ENCODE results near the gene LMBRD2. TPM values are rescaled to one million over a fixed set of nuclear protein-coding genes. Genes with fewer than 3 reads are reported as not detected.

The LMBRD2 gene
- total and polyA plus RNA-seq, 4 donors: 1.8 to 16.3 (median 7.2) TPM

GRCh38 chr5:36108758-36109460 is 42.8 kb downstream of the LMBRD2 start:
- Histone ChIP-seq H3K9me3 (ENCODE audit: control insufficient read depth, low read length) (no peaks in the 10 kb centered on the region), H3K27ac (ENCODE audit: low read depth in 1 of 2, low read length in 2 of 2) (no peak overlapping the region), H3K36me3 (ENCODE audit: control insufficient read depth in 1 of 2, insufficient read depth in 2 of 2, low read length in 1 of 2) (peaks cover 0 to 3% of the 10 kb centered on the region in 2 donors), H3K4me3 (ENCODE audit: low read length in 2 of 2) (no peak overlapping the region), H3K27me3 (ENCODE audit: control insufficient read depth in 1 of 2, insufficient read depth in 2 of 2, low read length in 1 of 2) (no peaks in the 10 kb centered on the region), H3K4me1 (ENCODE audit: control insufficient read depth in 1 of 2, insufficient read depth in 2 of 2, low read length in 2 of 2) (no peaks in the 10 kb centered on the region)
- WGBS, 2 donors: 83 to 87% methylated on average over 3 of the region's 3 CpGs
- ATAC-seq (ENCODE audit: low FRiP score) (no peak), DNase-seq (no peak)
- intact Hi-C loops (cut with DNase I): no loop called here

- peaks cover 0 to 3% of the 10 kb centered on the region in 2 donors for H3K36me3 ChIP-seq (ENCODE audit: control insufficient read depth in 1 of 2, insufficient read depth in 2 of 2, low read length in 1 of 2)
- intact Hi-C loops (cut with DNase I): no loop called here
Measured at GRCh38 chr5:36105819-36106218, 45.9 kb downstream of the LMBRD2 start.

GRCh38 chr5:36099748-36100147 is 51.9 kb downstream of the LMBRD2 start:
- Histone ChIP-seq H3K4me1 (ENCODE audit: control insufficient read depth in 1 of 2, insufficient read depth in 2 of 2, low read length in 2 of 2) (no peaks in the 10 kb centered on the region), H3K4me3 (ENCODE audit: low read length in 2 of 2) (no peak overlapping the region), H3K36me3 (ENCODE audit: control insufficient read depth in 1 of 2, insufficient read depth in 2 of 2, low read length in 1 of 2) (peaks cover 0 to 2% of the 10 kb centered on the region in 2 donors), H3K27me3 (ENCODE audit: control insufficient read depth in 1 of 2, insufficient read depth in 2 of 2, low read length in 1 of 2) (no peaks in the 10 kb centered on the region), H3K9me3 (ENCODE audit: control insufficient read depth, low read length) (no peaks in the 10 kb centered on the region), H3K27ac (ENCODE audit: low read depth in 1 of 2, low read length in 2 of 2) (no peak overlapping the region)
- 80 to 83% methylated on average over 3 of the region's 3 CpGs for WGBS, 2 donors
- ATAC-seq (ENCODE audit: low FRiP score) (no peak), DNase-seq (no peak)
- intact Hi-C loops (cut with DNase I): no loop called here

More at GRCh38 chr5:36105819-36106218, 45.9 kb downstream of the LMBRD2 start:
- Histone ChIP-seq H3K4me3 (ENCODE audit: low read length in 2 of 2) (no peak overlapping the region), H3K27me3 (ENCODE audit: control insufficient read depth in 1 of 2, insufficient read depth in 2 of 2, low read length in 1 of 2) (no peaks in the 10 kb centered on the region), H3K9me3 (ENCODE audit: control insufficient read depth, low read length) (no peaks in the 10 kb centered on the region), H3K4me1 (ENCODE audit: control insufficient read depth in 1 of 2, insufficient read depth in 2 of 2, low read length in 2 of 2) (no peaks in the 10 kb centered on the region), H3K27ac (ENCODE audit: low read depth in 1 of 2, low read length in 2 of 2) (no peak overlapping the region)
- no peak for ATAC-seq (ENCODE audit: low FRiP score)
- 87 to 89% methylated on average over 2 of the region's 2 CpGs for WGBS, 2 donors
- no peak for DNase-seq

- no peak for DNase-seq
- ATAC-seq (ENCODE audit: low FRiP score): no peak
- Histone ChIP-seq H3K4me1 (ENCODE audit: control insufficient read depth in 1 of 2, insufficient read depth in 2 of 2, low read length in 2 of 2) (no peaks in the 10 kb centered on the region), H3K9me3 (ENCODE audit: control insufficient read depth, low read length) (no peaks in the 10 kb centered on the region), H3K27ac (ENCODE audit: low read depth in 1 of 2, low read length in 2 of 2) (no peak overlapping the region), H3K27me3 (ENCODE audit: control insufficient read depth in 1 of 2, insufficient read depth in 2 of 2, low read length in 1 of 2) (no peaks in the 10 kb centered on the region), H3K36me3 (ENCODE audit: control insufficient read depth in 1 of 2, insufficient read depth in 2 of 2, low read length in 1 of 2) (peaks cover 0 to 2% of the 10 kb centered on the region in 2 donors), H3K4me3 (ENCODE audit: low read length in 2 of 2) (no peak overlapping the region)
- intact Hi-C loops (cut with DNase I): no loop called here
Measured at GRCh38 chr5:36096486-36096885, 55.2 kb downstream of the LMBRD2 start.

GRCh38 chr5:36089989-36090388 is 61.7 kb downstream of the LMBRD2 start:
- intact Hi-C loops (cut with DNase I): no loop called here
- Histone ChIP-seq H3K4me3 (ENCODE audit: low read length in 2 of 2) (no peak overlapping the region), H3K27me3 (ENCODE audit: control insufficient read depth in 1 of 2, insufficient read depth in 2 of 2, low read length in 1 of 2) (no peaks in the 10 kb centered on the region), H3K27ac (ENCODE audit: low read depth in 1 of 2, low read length in 2 of 2) (no peak overlapping the region), H3K4me1 (ENCODE audit: control insufficient read depth in 1 of 2, insufficient read depth in 2 of 2, low read length in 2 of 2) (no peaks in the 10 kb centered on the region), H3K36me3 (ENCODE audit: control insufficient read depth in 1 of 2, insufficient read depth in 2 of 2, low read length in 1 of 2) (no peaks in the 10 kb centered on the region), H3K9me3 (ENCODE audit: control insufficient read depth, low read length) (peaks cover 1% of the 10 kb centered on the region)
- WGBS, 2 donors: 73 to 77% methylated on average over 2 of the region's 2 CpGs
- DNase-seq: no peak
- ATAC-seq (ENCODE audit: low FRiP score): no peak

- no peak overlapping the region for H3K4me3 ChIP-seq (ENCODE audit: low read length in 2 of 2)
- DNase-seq (no peak), ATAC-seq (ENCODE audit: low FRiP score) (no peak)
- no peaks in the 10 kb centered on the region for H3K9me3 ChIP-seq (ENCODE audit: control insufficient read depth, low read length)
- H3K27me3 ChIP-seq (ENCODE audit: control insufficient read depth in 1 of 2, insufficient read depth in 2 of 2, low read length in 1 of 2): no peaks in the 10 kb centered on the region
- WGBS, 2 donors: 24 to 26% methylated on average over 10 of the region's 10 CpGs
- no peaks in the 10 kb centered on the region for H3K4me1 ChIP-seq (ENCODE audit: control insufficient read depth in 1 of 2, insufficient read depth in 2 of 2, low read length in 2 of 2)
- H3K36me3 ChIP-seq (ENCODE audit: control insufficient read depth in 1 of 2, insufficient read depth in 2 of 2, low read length in 1 of 2): no peaks in the 10 kb centered on the region
- intact Hi-C loops (cut with DNase I): no loop called here
- H3K27ac ChIP-seq (ENCODE audit: low read depth in 1 of 2, low read length in 2 of 2): no peak overlapping the region
Measured at GRCh38 chr5:36079200-36079781, 72.4 kb downstream of the LMBRD2 start.

- no peak for ATAC-seq (ENCODE audit: low FRiP score)
- Histone ChIP-seq H3K4me3 (ENCODE audit: low read length in 2 of 2) (no peak overlapping the region), H3K27me3 (ENCODE audit: control insufficient read depth in 1 of 2, insufficient read depth in 2 of 2, low read length in 1 of 2) (no peaks in the 10 kb centered on the region), H3K4me1 (ENCODE audit: control insufficient read depth in 1 of 2, insufficient read depth in 2 of 2, low read length in 2 of 2) (no peaks in the 10 kb centered on the region), H3K36me3 (ENCODE audit: control insufficient read depth in 1 of 2, insufficient read depth in 2 of 2, low read length in 1 of 2) (no peaks in the 10 kb centered on the region), H3K27ac (ENCODE audit: low read depth in 1 of 2, low read length in 2 of 2) (no peak overlapping the region), H3K9me3 (ENCODE audit: control insufficient read depth, low read length) (no peaks in the 10 kb centered on the region)
- 64 to 72% methylated on average over 10 of the region's 10 CpGs for WGBS, 2 donors
- intact Hi-C loops (cut with DNase I): no loop called here
- DNase-seq: no peak
Measured at GRCh38 chr5:36078430-36078829, 73.3 kb downstream of the LMBRD2 start.

- no peaks in the 10 kb centered on the region for H3K36me3 ChIP-seq (ENCODE audit: control insufficient read depth in 1 of 2, insufficient read depth in 2 of 2, low read length in 1 of 2)
- DNase-seq (no peak), ATAC-seq (ENCODE audit: low FRiP score) (no peak)
- no peaks in the 10 kb centered on the region for H3K4me1 ChIP-seq (ENCODE audit: control insufficient read depth in 1 of 2, insufficient read depth in 2 of 2, low read length in 2 of 2)
- intact Hi-C loops (cut with DNase I): no loop called here
- no peaks in the 10 kb centered on the region for H3K9me3 ChIP-seq (ENCODE audit: control insufficient read depth, low read length)
- WGBS, 2 donors: 59 to 60% methylated on average over 3 of the region's 3 CpGs
- H3K27ac ChIP-seq (ENCODE audit: low read depth in 1 of 2, low read length in 2 of 2): no peak overlapping the region
- H3K4me3 ChIP-seq (ENCODE audit: low read length in 2 of 2): no peak overlapping the region
- no peaks in the 10 kb centered on the region for H3K27me3 ChIP-seq (ENCODE audit: control insufficient read depth in 1 of 2, insufficient read depth in 2 of 2, low read length in 1 of 2)
Measured at GRCh38 chr5:36073595-36074216, 78.0 kb downstream of the LMBRD2 start.

Data from aorta (tissue), 5 donors.